Measurements from ENCODE around the gene TLDC2. TPM values are rescaled to one million over a fixed set of nuclear protein-coding genes. Genes with fewer than 3 reads are reported as not detected.
"Not testable (repeated sequence)": the region's sequence is repeated elsewhere in the genome, so short reads cannot be mapped to it uniquely, and the experiment has no call there.

Gene TLDC2
- total RNA-seq, 4 donors from 2014 or later, result 0.27 to 3.7 (median 0.27) TPM; not detected in 1

- Histone ChIP-seq H3K4me3 (no peak overlapping the region), H3K36me3 (peaks cover 0 to 16% of the 10 kb centered on the region in 2 donors), H3K27ac (peak overlapping the region; percentile 27 to 92 (median 84)), H3K4me1 (peaks cover 23 to 96% (median 64%) of the 10 kb centered on the region in 3 donors), H3K27me3 (no peaks in the 10 kb centered on the region), H3K9me3 (no peaks in the 10 kb centered on the region)
- TF ChIP-seq POLR2AphosphoS5 (IDR thresholded peaks at IDR 0.05), result no peak
- no peak for TF ChIP-seq CTCF (IDR thresholded peaks at IDR 0.05)
- TF ChIP-seq EP300 (IDR thresholded peaks at IDR 0.05), result no peak
- no peak for TF ChIP-seq POLR2A (IDR thresholded peaks at IDR 0.05)
- ATAC-seq, result no peak
- 29% methylated on average over 7 of the region's 7 CpGs; no CpG with 5 or more reads in 1 of the 2 donors for WGBS, 2 donors (ENCODE audit: low coverage in 1 of 2)
These were observed 43.1 kb upstream of the TLDC2 start for GRCh38 chr20:36832791-36833190.

- TF ChIP-seq POLR2AphosphoS5 (IDR thresholded peaks at IDR 0.05), result peak; percentile 79
- TF ChIP-seq POLR2A (IDR thresholded peaks at IDR 0.05), result no peak
- no peaks in the 10 kb centered on the region for H3K9me3 ChIP-seq
- peaks cover 0 to 16% of the 10 kb centered on the region in 2 donors for H3K36me3 ChIP-seq
- H3K27me3 ChIP-seq, result no peaks in the 10 kb centered on the region
- no peak for ATAC-seq
- H3K4me1 ChIP-seq, result peaks cover 23 to 89% (median 60%) of the 10 kb centered on the region in 3 donors
- H3K27ac ChIP-seq, result peak overlapping the region; percentile 27 to 92 (median 84)
- WGBS, 2 donors (ENCODE audit: low coverage in 1 of 2), result 57 to 58% methylated on average over 8 to 13 of the region's 19 CpGs
- no peak overlapping the region for H3K4me3 ChIP-seq
These were observed 42.5 kb upstream of the TLDC2 start for GRCh38 chr20:36833275-36834020.

GRCh38 chr20:36835025-36835424 is 40.9 kb upstream of the TLDC2 start:
- H3K4me1 ChIP-seq, result peaks cover 23 to 75% (median 58%) of the 10 kb centered on the region in 3 donors
- peak overlapping the region; percentile 48 to 92 (median 84) for H3K27ac ChIP-seq
- ATAC-seq, result no peak
- H3K27me3 ChIP-seq, result no peaks in the 10 kb centered on the region
- WGBS, 2 donors (ENCODE audit: low coverage in 1 of 2), result 80% methylated on average over 1 of the region's 5 CpGs; no CpG with 5 or more reads in 1 of the 2 donors
- peak overlapping the region in 1 of 2 donors; percentile 34 for H3K4me3 ChIP-seq
- peaks cover 0 to 21% of the 10 kb centered on the region in 2 donors for H3K36me3 ChIP-seq
- TF ChIP-seq POLR2AphosphoS5 (IDR thresholded peaks at IDR 0.05) (no peak), CTCF (IDR thresholded peaks at IDR 0.05) (no peak), EP300 (IDR thresholded peaks at IDR 0.05) (no peak), POLR2A (IDR thresholded peaks at IDR 0.05) (no peak)
- H3K9me3 ChIP-seq, result no peaks in the 10 kb centered on the region

- no peak for TF ChIP-seq CTCF (IDR thresholded peaks at IDR 0.05)
- peak; percentile 21 to 53 for TF ChIP-seq POLR2A (IDR thresholded peaks at IDR 0.05)
- TF ChIP-seq EP300 (IDR thresholded peaks at IDR 0.05), result no peak
- peak; percentile 77 for TF ChIP-seq POLR2AphosphoS5 (IDR thresholded peaks at IDR 0.05)
- WGBS, 2 donors (ENCODE audit: low coverage in 1 of 2), result 0% methylated on average over 2 to 4 of the region's 28 CpGs
These were observed 40.3 kb upstream of the TLDC2 start for GRCh38 chr20:36835453-36836198.

GRCh38 chr20:36836591-36837269 is 39.2 kb upstream of the TLDC2 start:
- no peak for ATAC-seq
- peaks cover 12 to 65% (median 43%) of the 10 kb centered on the region in 3 donors for H3K4me1 ChIP-seq
- TF ChIP-seq POLR2AphosphoS5 (IDR thresholded peaks at IDR 0.05), result no peak
- peak in 1 of 4 experiments; percentile 43 for TF ChIP-seq CTCF (IDR thresholded peaks at IDR 0.05)
- peaks cover 0 to 21% of the 10 kb centered on the region in 2 donors for H3K36me3 ChIP-seq
- H3K9me3 ChIP-seq, result no peaks in the 10 kb centered on the region
- H3K27me3 ChIP-seq, result no peaks in the 10 kb centered on the region
- peak overlapping the region in 3 of 4 donors; percentile 47 to 85 (median 84) for H3K27ac ChIP-seq
- WGBS, 2 donors (ENCODE audit: low coverage in 1 of 2), result 77 to 83% methylated on average over 6 of the region's 9 CpGs
- no peak overlapping the region for H3K4me3 ChIP-seq

More at GRCh38 chr20:36835453-36836198, 40.3 kb upstream of the TLDC2 start:
- peak; percentile 94 for ATAC-seq
- peaks cover 0 to 21% of the 10 kb centered on the region in 2 donors for H3K36me3 ChIP-seq
- H3K27ac ChIP-seq, result peak overlapping the region; percentile 48 to 92 (median 84)
- peaks cover 20 to 69% (median 54%) of the 10 kb centered on the region in 3 donors for H3K4me1 ChIP-seq
- H3K4me3 ChIP-seq, result peak overlapping the region in 1 of 2 donors; percentile 34
- H3K9me3 ChIP-seq, result no peaks in the 10 kb centered on the region
- no peaks in the 10 kb centered on the region for H3K27me3 ChIP-seq

- H3K27me3 ChIP-seq, H3K27ac ChIP-seq, H3K4me3 ChIP-seq, H3K9me3 ChIP-seq, ATAC-seq: not testable (repeated sequence)
- WGBS, 2 donors (ENCODE audit: low coverage in 1 of 2), result 80 to 86% methylated on average over 1 of the region's 3 CpGs
- Histone ChIP-seq H3K36me3 (peaks cover 0 to 21% of the 10 kb centered on the region in 2 donors), H3K4me1 (peaks cover 1 to 65% (median 34%) of the 10 kb centered on the region in 3 donors)
These were observed 37.6 kb upstream of the TLDC2 start for GRCh38 chr20:36838376-36838775.
